K562 (cell line): ENCODE data around the gene TTC39C. TPM values are rescaled to one million over a fixed set of nuclear protein-coding genes. Genes with fewer than 3 reads are reported as not detected.

ENCODE experiments used
- ATAC-seq: fragments of 200-7000 bp; cut with Tn5 transposase; 3 replicates; pipeline ENCODE4 v1.9.1; 2020; ENCODE audit warnings: moderate library complexity
- BruUV-seq: library from RNA; stranded (reverse); fragments of 400-500 nt; replicated peaks from 2 replicates; lab custom pipeline; 2021; lab: Mats Ljungman, UMichigan
- CTCF ChIA-PET: fragments of 300-600 bp; formaldehyde crosslinking; extraction: SDS; loops from one replicate; lab custom pipeline; 2021; ENCODE audit warnings: low intra/inter-chr PET ratio; lab: Yijun Ruan, JAX
- POLR2A ChIA-PET: fragments of 300-600, 350-650 bp; sonication (Branson Sonifier 250); formaldehyde crosslinking; extraction: SDS; loops from one replicate; lab custom pipeline; 2021; ENCODE audit warnings: antibody characterized with exemption, inconsistent platforms; lab: Yijun Ruan, JAX
- DNase-seq, 4 experiments: peaks; one replicate each; pipeline versions ENCODE4 v3.0.0 to v3.0.0-alpha.2; 2011 to 2018; ENCODE audit warnings: low spot score in 3 of 4, mixed read lengths in 3 of 4; ENCODE audit errors: extremely low read depth in 1 of 4
- FAIRE-seq: peaks from 2 replicates; lab custom pipeline; 2011; peaks lifted over from hg19 to GRCh38; lab: Jason Lieb, UNC
- H2AFZ ChIP-seq: 2 replicates; pipeline ENCODE4 v1.6.0; 2011; ENCODE audit warnings: low read depth, low read length, control low read depth, inconsistent platforms
- H3K27ac ChIP-seq: fragments of 200-600 bp; 3 replicates; pipeline ENCODE4 v1.8.0; 2011; ENCODE audit warnings: low read depth, mild to moderate bottlenecking, control low read depth, inconsistent platforms, low read length, moderate library complexity, mixed read lengths; ENCODE audit errors: extremely low read depth
- H3K27me3 ChIP-seq, 2 experiments: fragments of 300-600 bp in 1 of 2; 2 replicates in 1 of 2; 3 replicates in 1 of 2; pipeline versions ENCODE4 v1.6.0 to v1.8.0; 2011; ENCODE audit warnings: inconsistent platforms in 2 of 2, low read length in 2 of 2, mild to moderate bottlenecking in 1 of 2, mixed read lengths in 1 of 2, moderate library complexity in 1 of 2; ENCODE audit not compliant: control insufficient read depth in 2 of 2, insufficient read depth in 2 of 2
- H3K36me3 ChIP-seq: fragments of 300-600 bp; 3 replicates; pipeline ENCODE4 v1.8.0; 2011; ENCODE audit warnings: mild to moderate bottlenecking, low read length, inconsistent platforms; ENCODE audit not compliant: control insufficient read depth, insufficient read depth
- H3K4me1 ChIP-seq, 2 experiments: fragments of 200-600 bp in 1 of 2; replicated peaks in 1 of 2; 2 replicates in 1 of 2; 3 replicates in 1 of 2; pipeline versions ENCODE4 v1.5.1 to v1.8.0; 2011; ENCODE audit warnings: inconsistent platforms in 2 of 2, low read length in 2 of 2, mild to moderate bottlenecking in 1 of 2, mixed read lengths in 1 of 2, moderate library complexity in 1 of 2; ENCODE audit not compliant: control insufficient read depth in 2 of 2, insufficient read depth in 2 of 2
- H3K4me2 ChIP-seq: 2 replicates; pipeline ENCODE4 v1.6.1; 2011; ENCODE audit warnings: low read length, control low read depth, inconsistent platforms, mixed read lengths; ENCODE audit not compliant: insufficient read depth
- H3K4me3 ChIP-seq: fragments of 200-600 bp; sonication (generic), shearing (Covaris generic); 2 replicates; pipeline ENCODE4 v1.5.1; 2016; ENCODE audit warnings: control low read depth, inconsistent platforms
- H3K79me2 ChIP-seq: fragments of 200-600 bp; 3 replicates; pipeline ENCODE4 v1.8.0; 2011; ENCODE audit warnings: low read length, inconsistent platforms; ENCODE audit not compliant: control insufficient read depth, insufficient read depth
- H3K9ac ChIP-seq, 2 experiments: 2 replicates each; pipeline versions ENCODE4 v1.6.0 to v1.6.1; 2011; ENCODE audit warnings: low read depth in 2 of 2, low read length in 2 of 2, control low read depth in 1 of 2, inconsistent platforms in 1 of 2, mild to moderate bottlenecking in 1 of 2, mixed read lengths in 1 of 2; ENCODE audit not compliant: insufficient read depth in 1 of 2
- H3K9me1 ChIP-seq: one replicate; pipeline ENCODE4 v1.6.0; 2011; ENCODE audit warnings: inconsistent platforms, mild to moderate bottlenecking, low read length, moderate library complexity; ENCODE audit not compliant: control insufficient read depth, insufficient read depth
- H3K9me3 ChIP-seq: replicated peaks from 2 replicates; pipeline ENCODE4 v1.5.1; 2011; ENCODE audit warnings: low read depth, low read length, inconsistent platforms; ENCODE audit not compliant: control insufficient read depth, insufficient read depth
- H4K20me1 ChIP-seq: replicated peaks from 2 replicates; pipeline ENCODE4 v1.6.1; 2011; ENCODE audit warnings: low read length, inconsistent platforms, mixed read lengths; ENCODE audit not compliant: control insufficient read depth, insufficient read depth
- HNRNPUL1 ChIP-seq: fragments of 200-400 bp; formaldehyde crosslinking; IDR thresholded peaks from 2 replicates; pipeline ENCODE4 v1.6.1; 2017; ENCODE audit warnings: low read length
- PHF8 ChIP-seq: fragments of 200-600 bp; sonication (generic); IDR thresholded peaks from 2 replicates; pipeline ENCODE4 v1.6.1; 2012; ENCODE audit warnings: mixed run types, mild to moderate bottlenecking, inconsistent platforms, low read length, moderate library complexity, borderline replicate concordance
- STAG1 ChIP-seq: sonication (generic); formaldehyde crosslinking; IDR thresholded peaks from 2 replicates; pipeline ENCODE4 v1.5.0; 2020; ENCODE audit warnings: missing genetic modification reagents, borderline replicate concordance
- ZNF668 ChIP-seq: fragments of 250-450 bp; sonication (Bioruptor Pico); IDR thresholded peaks from 2 replicates; pipeline ENCODE4 v1.8.0; 2022; ENCODE audit warnings: mild to moderate bottlenecking, inconsistent platforms
- WGBS: fragments of 100-300 bp; shearing (Covaris generic); methylation state at CpG from one replicate; pipeline ENCODE4 v1.1.6; 2016; ENCODE audit warnings: low coverage, mixed read lengths; ENCODE audit not compliant: insufficient coverage; ENCODE audit errors: missing lambda C conversion rate; 5-methylcytosine and 5-hydroxymethylcytosine counted together
- in situ Hi-C: fragments of 300-500 bp; cut with MboI; formaldehyde crosslinking; loops from 4 replicates; pipeline ENCODE4 v1.15.0; 2018; ENCODE audit warnings: inconsistent platforms, mixed read lengths
- intact Hi-C: fragments of 100-400 bp; cut with micrococcal nuclease; formaldehyde crosslinking; loops from 2 replicates; pipeline ENCODE4 v1.14.2; 2022
- polyA plus RNA-seq, 8 experiments: library from polyadenylated mRNA; depleted of rRNA in 4 of 8; stranded (reverse) in 5 of 8; unstranded in 3 of 8; fragments of >200 nt; fragmentation: Nextera tagmentation in 2 of 8; fragmentation: Illumina TruSeq in 1 of 8; extraction: Ambion mirVana in 2 of 8; extraction: Trizol in 1 of 8; gene quantifications; 2 replicates each; pipeline versions ENCODE4 v1.2.1 to v1.2.3, GENCODE V29; 2011 to 2014; ENCODE audit warnings: inconsistent platforms in 1 of 8, missing spikeins in 1 of 8
- total RNA-seq, 7 experiments: library from RNA; depleted of rRNA in 6 of 7; stranded (reverse); fragments of >200 nt in 6 of 7; fragmentation: Illumina TruSeq in 2 of 7; extraction: Trizol in 2 of 7; gene quantifications; 2 replicates each; pipeline versions ENCODE4 v1.2.1 to v1.2.3, GENCODE V29; 2011 to 2021; ENCODE audit warnings: low replicate concordance in 1 of 7
- TF ChIP-seq, protein P1 (sequence below): fragments of 450-650 bp; IDR thresholded peaks from 2 replicates; pipeline ENCODE4 v1.6.1; 2016; ENCODE audit warnings: low read depth
- TF ChIP-seq, protein P2 (sequence below): fragments of 200-800 bp; sonication (Bioruptor generic); IDR thresholded peaks from 2 replicates; pipeline ENCODE4 v1.6.1; 2016; ENCODE audit warnings: missing genetic modification characterization, missing compliant biosample characterization

Gene TTC39C
- total and polyA plus RNA-seq, 9 of the 15 experiments (the other 6 are each of a cell fraction or from before 2014, with no cell fraction given), result 0.01 to 0.58 (median 0.18) TPM; not detected in 5

- TF ChIP-seq, protein P1, sequence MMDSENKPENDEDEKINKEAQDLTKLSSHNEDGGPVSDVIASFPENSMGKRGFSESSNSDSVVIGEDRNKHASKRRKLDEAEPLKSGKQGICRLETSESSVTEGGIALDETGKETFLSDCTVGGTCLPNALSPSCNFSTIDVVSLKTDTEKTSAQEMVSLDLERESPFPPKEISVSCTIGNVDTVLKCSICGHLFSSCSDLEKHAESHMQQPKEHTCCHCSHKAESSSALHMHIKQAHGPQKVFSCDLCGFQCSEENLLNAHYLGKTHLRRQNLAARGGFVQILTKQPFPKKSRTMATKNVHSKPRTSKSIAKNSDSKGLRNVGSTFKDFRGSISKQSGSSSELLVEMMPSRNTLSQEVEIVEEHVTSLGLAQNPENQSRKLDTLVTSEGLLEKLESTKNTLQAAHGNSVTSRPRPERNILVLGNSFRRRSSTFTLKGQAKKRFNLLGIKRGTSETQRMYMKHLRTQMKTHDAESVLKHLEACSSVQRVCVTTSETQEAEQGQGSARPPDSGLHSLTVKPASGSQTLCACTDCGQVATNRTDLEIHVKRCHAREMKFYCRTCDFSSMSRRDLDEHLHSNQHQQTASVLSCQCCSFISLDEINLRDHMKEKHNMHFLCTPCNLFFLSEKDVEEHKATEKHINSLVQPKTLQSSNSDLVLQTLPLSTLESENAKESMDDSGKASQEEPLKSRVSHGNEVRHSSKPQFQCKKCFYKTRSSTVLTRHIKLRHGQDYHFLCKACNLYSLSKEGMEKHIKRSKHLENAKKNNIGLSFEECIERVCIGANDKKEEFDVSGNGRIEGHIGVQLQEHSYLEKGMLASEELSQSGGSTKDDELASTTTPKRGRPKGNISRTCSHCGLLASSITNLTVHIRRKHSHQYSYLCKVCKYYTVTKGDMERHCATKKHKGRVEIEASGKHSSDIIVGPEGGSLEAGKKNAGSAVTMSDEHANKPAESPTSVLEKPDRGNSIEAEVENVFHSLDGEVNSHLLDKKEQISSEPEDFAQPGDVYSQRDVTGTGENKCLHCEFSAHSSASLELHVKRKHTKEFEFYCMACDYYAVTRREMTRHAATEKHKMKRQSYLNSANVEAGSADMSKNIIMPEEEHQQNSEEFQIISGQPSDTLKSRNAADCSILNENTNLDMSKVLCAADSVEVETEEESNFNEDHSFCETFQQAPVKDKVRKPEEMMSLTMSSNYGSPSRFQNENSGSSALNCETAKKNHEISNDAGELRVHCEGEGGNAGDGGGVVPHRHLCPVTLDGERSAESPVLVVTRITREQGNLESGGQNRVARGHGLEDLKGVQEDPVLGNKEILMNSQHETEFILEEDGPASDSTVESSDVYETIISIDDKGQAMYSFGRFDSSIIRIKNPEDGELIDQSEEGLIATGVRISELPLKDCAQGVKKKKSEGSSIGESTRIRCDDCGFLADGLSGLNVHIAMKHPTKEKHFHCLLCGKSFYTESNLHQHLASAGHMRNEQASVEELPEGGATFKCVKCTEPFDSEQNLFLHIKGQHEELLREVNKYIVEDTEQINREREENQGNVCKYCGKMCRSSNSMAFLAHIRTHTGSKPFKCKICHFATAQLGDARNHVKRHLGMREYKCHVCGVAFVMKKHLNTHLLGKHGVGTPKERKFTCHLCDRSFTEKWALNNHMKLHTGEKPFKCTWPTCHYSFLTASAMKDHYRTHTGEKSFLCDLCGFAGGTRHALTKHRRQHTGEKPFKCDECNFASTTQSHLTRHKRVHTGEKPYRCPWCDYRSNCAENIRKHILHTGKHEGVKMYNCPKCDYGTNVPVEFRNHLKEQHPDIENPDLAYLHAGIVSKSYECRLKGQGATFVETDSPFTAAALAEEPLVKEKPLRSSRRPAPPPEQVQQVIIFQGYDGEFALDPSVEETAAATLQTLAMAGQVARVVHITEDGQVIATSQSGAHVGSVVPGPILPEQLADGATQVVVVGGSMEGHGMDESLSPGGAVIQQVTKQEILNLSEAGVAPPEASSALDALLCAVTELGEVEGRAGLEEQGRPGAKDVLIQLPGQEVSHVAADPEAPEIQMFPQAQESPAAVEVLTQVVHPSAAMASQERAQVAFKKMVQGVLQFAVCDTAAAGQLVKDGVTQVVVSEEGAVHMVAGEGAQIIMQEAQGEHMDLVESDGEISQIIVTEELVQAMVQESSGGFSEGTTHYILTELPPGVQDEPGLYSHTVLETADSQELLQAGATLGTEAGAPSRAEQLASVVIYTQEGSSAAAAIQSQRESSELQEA, result no peak
These were observed 89.9 kb downstream of the TTC39C start (continued) for GRCh38 chr18:24104486-24104885.

DNA sequence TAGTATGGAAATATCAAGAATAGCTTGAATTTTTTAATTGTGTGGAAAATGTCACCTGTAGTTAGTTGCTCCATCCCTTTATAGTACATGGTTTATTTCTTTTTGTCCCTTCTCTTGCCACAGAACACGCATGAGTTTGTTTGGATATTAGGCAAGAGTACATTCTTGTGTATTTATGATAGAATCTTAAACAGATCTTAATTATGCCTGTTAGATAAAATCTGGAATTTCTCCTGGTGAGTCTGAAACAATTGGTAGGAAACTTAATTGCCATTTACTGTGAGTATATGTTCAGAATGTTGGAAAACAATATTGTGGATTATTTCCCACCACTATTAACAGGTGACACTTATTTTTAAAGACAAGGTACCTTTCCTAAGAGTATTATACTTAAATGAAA, 94.1 kb downstream of the TTC39C start:
- WGBS, result 0% methylated on average over 1 of the region's 1 CpG
- CTCF ChIA-PET, result interaction anchor here (0.6 kb wide), 1 partner anchor 10 kb away, joined by 3 read pairs; no protein-coding TSS in a partner anchor
- in situ Hi-C loops, result no loop called here
- no peak for TF ChIP-seq PHF8
- TF ChIP-seq, protein P2, sequence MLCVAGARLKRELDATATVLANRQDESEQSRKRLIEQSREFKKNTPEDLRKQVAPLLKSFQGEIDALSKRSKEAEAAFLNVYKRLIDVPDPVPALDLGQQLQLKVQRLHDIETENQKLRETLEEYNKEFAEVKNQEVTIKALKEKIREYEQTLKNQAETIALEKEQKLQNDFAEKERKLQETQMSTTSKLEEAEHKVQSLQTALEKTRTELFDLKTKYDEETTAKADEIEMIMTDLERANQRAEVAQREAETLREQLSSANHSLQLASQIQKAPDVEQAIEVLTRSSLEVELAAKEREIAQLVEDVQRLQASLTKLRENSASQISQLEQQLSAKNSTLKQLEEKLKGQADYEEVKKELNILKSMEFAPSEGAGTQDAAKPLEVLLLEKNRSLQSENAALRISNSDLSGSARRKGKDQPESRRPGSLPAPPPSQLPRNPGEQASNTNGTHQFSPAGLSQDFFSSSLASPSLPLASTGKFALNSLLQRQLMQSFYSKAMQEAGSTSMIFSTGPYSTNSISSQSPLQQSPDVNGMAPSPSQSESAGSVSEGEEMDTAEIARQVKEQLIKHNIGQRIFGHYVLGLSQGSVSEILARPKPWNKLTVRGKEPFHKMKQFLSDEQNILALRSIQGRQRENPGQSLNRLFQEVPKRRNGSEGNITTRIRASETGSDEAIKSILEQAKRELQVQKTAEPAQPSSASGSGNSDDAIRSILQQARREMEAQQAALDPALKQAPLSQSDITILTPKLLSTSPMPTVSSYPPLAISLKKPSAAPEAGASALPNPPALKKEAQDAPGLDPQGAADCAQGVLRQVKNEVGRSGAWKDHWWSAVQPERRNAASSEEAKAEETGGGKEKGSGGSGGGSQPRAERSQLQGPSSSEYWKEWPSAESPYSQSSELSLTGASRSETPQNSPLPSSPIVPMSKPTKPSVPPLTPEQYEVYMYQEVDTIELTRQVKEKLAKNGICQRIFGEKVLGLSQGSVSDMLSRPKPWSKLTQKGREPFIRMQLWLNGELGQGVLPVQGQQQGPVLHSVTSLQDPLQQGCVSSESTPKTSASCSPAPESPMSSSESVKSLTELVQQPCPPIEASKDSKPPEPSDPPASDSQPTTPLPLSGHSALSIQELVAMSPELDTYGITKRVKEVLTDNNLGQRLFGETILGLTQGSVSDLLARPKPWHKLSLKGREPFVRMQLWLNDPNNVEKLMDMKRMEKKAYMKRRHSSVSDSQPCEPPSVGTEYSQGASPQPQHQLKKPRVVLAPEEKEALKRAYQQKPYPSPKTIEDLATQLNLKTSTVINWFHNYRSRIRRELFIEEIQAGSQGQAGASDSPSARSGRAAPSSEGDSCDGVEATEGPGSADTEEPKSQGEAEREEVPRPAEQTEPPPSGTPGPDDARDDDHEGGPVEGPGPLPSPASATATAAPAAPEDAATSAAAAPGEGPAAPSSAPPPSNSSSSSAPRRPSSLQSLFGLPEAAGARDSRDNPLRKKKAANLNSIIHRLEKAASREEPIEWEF (CRISPR knock-in tag), result no peak
- TF ChIP-seq HNRNPUL1, result no peak
- TF ChIP-seq STAG1 (CRISPR knock-in tag), result no peak
- no peak for TF ChIP-seq ZNF668 (CRISPR knock-in tag)

More for the DNA sequence above, 94.1 kb downstream of the TTC39C start:
- no peak overlapping the region for H3K4me2 ChIP-seq
- FAIRE-seq, result no peak
- no peak for DNase-seq
- H3K9me3 ChIP-seq, result no peaks in the 10 kb centered on the region
- H3K27me3 ChIP-seq, result peaks cover under 1 to 7% of the 10 kb centered on the region in 2 experiments; a peak in 3 of 5 replicates
- no peak overlapping the region for H3K4me3 ChIP-seq
- H3K9me1 ChIP-seq, result no peaks in the 10 kb centered on the region
- no peaks in the 10 kb centered on the region for H4K20me1 ChIP-seq
- H3K9ac ChIP-seq, result no peak overlapping the region
- no peaks in the 10 kb centered on the region for H3K79me2 ChIP-seq
- no peaks in the 10 kb centered on the region for H3K4me1 ChIP-seq
- ATAC-seq, result no peak
- no peak overlapping the region for H3K27ac ChIP-seq
- BruUV-seq, result no TSS peak
- POLR2A ChIA-PET, result interaction anchor here (0.7 kb wide), 1 partner anchor 431 kb away, joined by 3 read pairs; no protein-coding TSS in a partner anchor
- intact Hi-C loops, result no loop called here
- H3K36me3 ChIP-seq, result no peaks in the 10 kb centered on the region
- H2AFZ ChIP-seq, result no peak overlapping the region
